ENCODE measurements around the gene CD300LG. TPM values are rescaled to one million over a fixed set of nuclear protein-coding genes. Genes with fewer than 3 reads are reported as not detected.

The CD300LG gene
- total RNA-seq, 1 donor from 2014 or later: 5.7 TPM

GRCh38 chr17:43877031-43877430 is 30.1 kb downstream of the CD300LG start:
- Histone ChIP-seq H3K9me3 (no peaks in the 10 kb centered on the region), H3K4me3 (no peak overlapping the region), H3K4me1 (peaks cover 7% of the 10 kb centered on the region), H3K36me3 (no peaks in the 10 kb centered on the region), H3K27ac (no peak overlapping the region), H3K27me3 (ENCODE audit: low read depth) (no peaks in the 10 kb centered on the region)
- TF ChIP-seq, protein P1, sequence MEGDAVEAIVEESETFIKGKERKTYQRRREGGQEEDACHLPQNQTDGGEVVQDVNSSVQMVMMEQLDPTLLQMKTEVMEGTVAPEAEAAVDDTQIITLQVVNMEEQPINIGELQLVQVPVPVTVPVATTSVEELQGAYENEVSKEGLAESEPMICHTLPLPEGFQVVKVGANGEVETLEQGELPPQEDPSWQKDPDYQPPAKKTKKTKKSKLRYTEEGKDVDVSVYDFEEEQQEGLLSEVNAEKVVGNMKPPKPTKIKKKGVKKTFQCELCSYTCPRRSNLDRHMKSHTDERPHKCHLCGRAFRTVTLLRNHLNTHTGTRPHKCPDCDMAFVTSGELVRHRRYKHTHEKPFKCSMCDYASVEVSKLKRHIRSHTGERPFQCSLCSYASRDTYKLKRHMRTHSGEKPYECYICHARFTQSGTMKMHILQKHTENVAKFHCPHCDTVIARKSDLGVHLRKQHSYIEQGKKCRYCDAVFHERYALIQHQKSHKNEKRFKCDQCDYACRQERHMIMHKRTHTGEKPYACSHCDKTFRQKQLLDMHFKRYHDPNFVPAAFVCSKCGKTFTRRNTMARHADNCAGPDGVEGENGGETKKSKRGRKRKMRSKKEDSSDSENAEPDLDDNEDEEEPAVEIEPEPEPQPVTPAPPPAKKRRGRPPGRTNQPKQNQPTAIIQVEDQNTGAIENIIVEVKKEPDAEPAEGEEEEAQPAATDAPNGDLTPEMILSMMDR (IDR thresholded peaks at IDR 0.05): no peak
- no peak for ATAC-seq
- DNase-seq: no peak
- intact Hi-C loops (cut with DNase I): no loop called here

- H3K27ac ChIP-seq: no peak overlapping the region
- intact Hi-C loops (cut with DNase I): no loop called here
- H3K9me3 ChIP-seq: no peaks in the 10 kb centered on the region
- ATAC-seq: no peak
- peaks cover 7% of the 10 kb centered on the region for H3K4me1 ChIP-seq
- no peaks in the 10 kb centered on the region for H3K27me3 ChIP-seq (ENCODE audit: low read depth)
- TF ChIP-seq, protein P1 (IDR thresholded peaks at IDR 0.05): no peak
- no peak for DNase-seq
- no peak overlapping the region for H3K4me3 ChIP-seq
- no peaks in the 10 kb centered on the region for H3K36me3 ChIP-seq
These were observed 30.6 kb downstream of the CD300LG start for GRCh38 chr17:43877451-43878155.

DNA sequence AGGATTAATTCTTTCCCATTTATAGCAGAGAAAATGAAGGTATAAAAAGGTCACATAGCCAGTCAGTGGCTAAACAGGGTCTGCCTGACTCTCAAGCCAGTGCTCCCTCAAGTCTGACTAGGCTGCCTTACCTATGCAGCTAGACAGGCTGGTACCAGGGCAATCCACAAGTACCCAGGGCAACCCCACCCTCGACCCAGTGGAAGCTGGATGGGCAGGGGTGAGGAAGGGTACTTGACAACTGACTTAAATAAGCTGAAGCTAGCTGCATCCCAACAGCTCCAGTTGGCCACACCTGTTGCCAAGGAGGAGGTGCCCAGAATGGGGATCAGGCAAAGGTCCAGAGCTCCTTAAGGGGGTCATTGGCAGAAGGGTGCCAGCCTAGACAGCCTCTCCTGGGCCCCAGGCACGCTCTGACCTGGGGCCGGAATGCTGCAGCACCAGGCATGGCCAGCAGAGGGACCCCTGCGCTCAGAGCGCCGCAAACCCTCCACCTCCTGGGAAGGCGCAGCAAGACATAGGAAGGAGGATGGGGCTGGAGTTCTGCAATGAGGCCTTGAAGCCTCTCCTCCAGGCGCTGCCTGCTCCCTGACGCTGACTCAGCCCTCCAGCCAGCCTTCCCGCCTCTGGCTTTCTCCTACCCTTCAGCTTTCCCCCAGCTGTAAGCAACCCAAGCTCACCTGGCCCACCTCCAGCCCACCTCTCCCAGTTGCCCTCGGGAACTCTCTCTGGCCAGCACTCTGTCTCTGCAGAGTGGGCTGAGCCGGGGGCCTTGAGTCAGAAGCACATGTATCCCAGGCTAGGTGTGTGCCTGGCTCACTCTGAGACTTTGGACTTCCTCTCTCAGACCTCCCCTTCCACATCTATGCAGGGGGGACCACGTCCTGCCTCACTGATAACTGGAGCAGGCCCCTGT is 31.5 kb downstream of the CD300LG start:
- intact Hi-C loops (cut with DNase I): no loop called here
- peak; percentile 77 for DNase-seq
- Histone ChIP-seq H3K27ac (no peak overlapping the region), H3K4me3 (no peak overlapping the region), H3K9me3 (no peaks in the 10 kb centered on the region), H3K36me3 (no peaks in the 10 kb centered on the region), H3K4me1 (peaks cover 7% of the 10 kb centered on the region), H3K27me3 (ENCODE audit: low read depth) (no peaks in the 10 kb centered on the region)
- TF ChIP-seq, protein P1 (IDR thresholded peaks at IDR 0.05): peak; percentile 98
- peak; percentile 88 to 90 for ATAC-seq

DNA sequence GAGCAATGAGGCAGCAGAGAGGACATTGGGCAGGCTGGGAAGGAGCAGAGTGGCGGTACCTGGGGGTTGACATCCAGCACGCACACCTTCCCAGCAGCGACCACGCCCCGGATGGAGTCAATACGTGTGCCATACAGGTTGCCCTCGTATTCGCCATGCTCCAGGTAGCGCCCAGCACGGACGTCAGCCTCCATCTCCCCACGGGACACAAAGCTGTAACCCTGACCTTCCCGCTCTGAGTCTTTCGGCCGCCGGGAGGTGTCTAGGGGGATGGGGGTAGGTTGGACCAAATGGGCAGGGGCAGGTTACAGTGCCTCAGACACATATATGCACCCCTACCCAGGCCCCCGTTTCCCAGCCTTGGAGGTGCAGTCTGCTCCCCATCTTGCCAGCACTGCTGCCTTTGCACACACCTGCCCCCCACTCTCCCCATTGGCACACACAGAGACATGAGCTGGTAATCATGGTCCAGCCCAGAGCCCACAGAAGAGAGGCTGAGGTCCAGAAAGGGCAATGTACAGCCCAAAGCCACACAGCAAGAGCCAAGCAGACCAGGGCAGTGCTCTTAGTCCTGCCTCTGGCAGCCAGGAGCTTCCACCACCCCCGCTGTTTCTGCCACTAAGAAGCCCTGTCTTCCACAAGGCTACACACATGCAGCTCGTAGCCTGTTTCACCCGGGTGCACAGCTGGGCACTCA is 32.9 kb downstream of the CD300LG start:
- DNase-seq (no peak), ATAC-seq (no peak)
- H3K36me3 ChIP-seq: no peaks in the 10 kb centered on the region
- H3K4me3 ChIP-seq: no peak overlapping the region
- TF ChIP-seq, protein P1 (IDR thresholded peaks at IDR 0.05): no peak
- intact Hi-C loops (cut with DNase I): no loop called here
- H3K9me3 ChIP-seq: no peaks in the 10 kb centered on the region
- peaks cover 7% of the 10 kb centered on the region for H3K4me1 ChIP-seq
- no peaks in the 10 kb centered on the region for H3K27me3 ChIP-seq (ENCODE audit: low read depth)
- H3K27ac ChIP-seq: no peak overlapping the region

DNA sequence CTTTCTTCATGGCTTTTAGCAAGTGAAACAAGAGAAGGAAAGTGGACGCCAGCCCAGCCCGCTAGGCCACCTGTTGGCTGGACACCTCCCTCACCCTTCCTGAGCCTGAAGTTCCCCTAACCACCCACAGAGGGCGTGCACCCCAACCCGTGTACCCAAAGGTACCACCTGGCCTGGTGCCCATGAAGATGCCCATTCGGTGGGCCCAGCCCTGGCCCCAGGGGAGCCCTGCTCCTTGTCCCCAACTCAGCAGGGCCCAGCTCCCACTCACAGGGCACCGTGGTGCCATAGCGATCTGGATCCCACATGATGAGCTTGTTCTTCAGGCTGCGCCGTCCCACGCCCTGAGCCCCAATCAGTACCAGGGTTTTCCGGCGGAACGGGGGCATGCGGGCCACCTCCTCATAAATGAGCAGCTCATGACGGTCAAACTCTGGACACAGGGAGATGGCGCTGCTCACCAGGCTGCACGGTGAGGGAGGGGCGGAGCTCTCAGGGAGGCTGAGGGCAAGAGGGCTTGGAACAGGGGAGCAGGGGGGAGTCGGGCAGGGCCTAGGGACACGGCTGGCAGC is 33.5 kb downstream of the CD300LG start:
- Histone ChIP-seq H3K4me1 (peaks cover 7% of the 10 kb centered on the region), H3K27me3 (ENCODE audit: low read depth) (no peaks in the 10 kb centered on the region), H3K9me3 (no peaks in the 10 kb centered on the region), H3K4me3 (no peak overlapping the region), H3K27ac (no peak overlapping the region), H3K36me3 (no peaks in the 10 kb centered on the region)
- intact Hi-C loops (cut with DNase I): no loop called here
- TF ChIP-seq, protein P1 (IDR thresholded peaks at IDR 0.05): peak; percentile 63
- ATAC-seq (peak; percentile 49), DNase-seq (peak; percentile 64)
